ENCODE data around the gene NQO1.
"Not testable (repeated sequence)": the region's sequence is repeated elsewhere in the genome, so short reads cannot be mapped to it uniquely, and the experiment has no call there.

Gene NQO1

GRCh38 chr16:69741951-69742904, 15.9 kb upstream of the NQO1 start:
- no peak for DNase-seq

GRCh38 chr16:69741519-69741918, 15.2 kb upstream of the NQO1 start:
- no peak for DNase-seq

GRCh38 chr16:69732101-69732500, 5.7 kb upstream of the NQO1 start:
- DNase-seq = no peak

- not testable (repeated sequence) for DNase-seq
Measured at GRCh38 chr16:69731280-69731679, 4.9 kb upstream of the NQO1 start.

GRCh38 chr16:69729030-69729429, 2.7 kb upstream of the NQO1 start:
- not testable (repeated sequence) for DNase-seq

GRCh38 chr16:69727916-69728270, 1.5 kb upstream of the NQO1 start:
- DNase-seq = no peak

- DNase-seq = no peak
Measured at GRCh38 chr16:69725480-69726312, 664 bp downstream of the NQO1 start.

GRCh38 chr16:69724981-69725479, 1.3 kb downstream of the NQO1 start:
- no peak for DNase-seq

GRCh38 chr16:69724414-69724873, 1.9 kb downstream of the NQO1 start:
- no peak for DNase-seq

GRCh38 chr16:69721441-69721957, 4.9 kb downstream of the NQO1 start:
- DNase-seq = no peak

- no peak for DNase-seq
Measured at GRCh38 chr16:69720822-69721430, 5.4 kb downstream of the NQO1 start.

GRCh38 chr16:69718111-69718764, 8.1 kb downstream of the NQO1 start:
- no peak for DNase-seq

GRCh38 chr16:69717066-69717465, 9.3 kb downstream of the NQO1 start:
- DNase-seq = no peak

GRCh38 chr16:69712914-69713581, 13.3 kb downstream of the NQO1 start:
- DNase-seq = no peak

- no peak for DNase-seq
Measured at GRCh38 chr16:69712277-69712676, 14.1 kb downstream of the NQO1 start.

- DNase-seq = peak in 1 of 2 experiments; percentile 17
Measured at GRCh38 chr16:69711115-69711740, 15.1 kb downstream of the NQO1 start.

- no peak for DNase-seq
Measured at GRCh38 chr16:69709456-69710084, 16.8 kb downstream of the NQO1 start.

GRCh38 chr16:69707920-69708683, 18.3 kb downstream of the NQO1 start:
- no peak for DNase-seq

- no peak for DNase-seq
Measured at GRCh38 chr16:69706975-69707340, 19.4 kb downstream of the NQO1 start.

Data from activated CD4-positive, alpha-beta T cell treated with anti-CD3 and anti-CD28 coated beads, Interleukin-2, amount 50 U/mL, for 48 hours (primary cell).